ENCODE results near the gene MAP2K2.

GRCh38 chr19:4138445-4138844 is 14.5 kb upstream of the MAP2K2 start:
- TF ChIP-seq CTCF (conservative IDR thresholded peaks at IDR 0.05 in 1 of 2, IDR thresholded peaks at IDR 0.05 in 1 of 2; ENCODE audit: extremely low read depth in 1 of 2, insufficient read depth in 1 of 2, low read depth in 1 of 2, low read length in 2 of 2) (no peak), EZH2 (IDR thresholded peaks at IDR 0.05; ENCODE audit: borderline replicate concordance, low read length) (no peak)
